ENCODE measurements around the gene NF1.
"Not testable (repeated sequence)": the region's sequence is repeated elsewhere in the genome, so short reads cannot be mapped to it uniquely, and the experiment has no call there.

The NF1 gene

DNA sequence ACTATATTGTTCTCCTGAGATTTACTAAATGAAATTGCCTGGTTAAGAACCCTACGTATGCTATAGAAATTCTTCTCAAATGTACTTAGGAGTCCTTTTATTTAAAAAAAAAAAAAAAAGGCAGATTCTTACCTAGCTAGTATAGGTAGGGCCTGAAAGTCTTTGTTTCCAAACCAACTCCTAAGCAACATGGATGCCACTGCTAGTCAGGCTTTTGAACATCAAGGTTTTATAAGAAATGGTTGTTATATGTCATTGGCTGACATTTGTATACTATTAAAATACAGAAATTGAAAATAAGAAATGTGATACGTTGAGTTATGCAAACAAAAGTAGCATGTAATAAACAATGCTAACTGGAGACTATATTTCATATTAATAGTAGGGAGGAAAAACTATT, 225.5 kb downstream of the NF1 start:
- in situ Hi-C loops (cut with MboI; ENCODE audit: low sequenced_read_pairs) = no loop called here

DNA sequence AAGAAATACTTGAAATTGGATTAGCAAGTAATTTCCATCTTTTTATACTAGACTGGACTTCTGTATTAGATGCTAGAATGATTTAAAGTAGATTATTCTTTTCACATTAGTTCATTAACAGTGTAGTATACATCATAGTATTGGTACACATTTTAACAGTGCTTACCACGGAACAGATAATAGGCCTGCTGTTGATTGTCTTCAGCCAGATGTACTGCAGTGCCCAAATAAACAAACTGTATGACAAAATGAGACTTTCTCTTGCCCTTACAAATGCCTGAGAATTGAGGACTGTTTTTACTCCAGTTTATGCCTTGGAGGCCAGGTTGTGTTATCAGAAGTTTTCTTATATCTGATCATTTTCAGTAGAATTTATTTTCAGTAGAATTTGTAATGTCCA, 226.0 kb downstream of the NF1 start:
- in situ Hi-C loops (cut with MboI; ENCODE audit: low sequenced_read_pairs) = no loop called here

DNA sequence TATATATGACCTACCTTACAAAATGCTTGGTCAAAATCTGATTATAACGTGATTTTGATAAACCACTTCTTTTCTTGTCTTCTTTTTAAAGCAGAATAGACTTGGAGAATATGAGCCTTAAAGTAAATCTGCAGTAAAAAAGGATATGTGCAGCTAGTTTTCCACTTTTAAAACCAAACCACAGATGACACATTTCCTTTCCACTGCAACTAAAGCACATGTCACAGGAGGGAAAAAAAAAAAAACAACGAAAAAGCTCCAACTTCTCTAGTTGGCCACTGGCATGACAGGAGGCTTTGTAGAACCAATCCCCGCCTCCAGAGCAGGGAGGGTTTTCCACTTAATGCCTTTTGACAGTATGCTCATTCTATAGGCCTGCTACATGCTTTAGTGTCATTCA, 226.7 kb downstream of the NF1 start, which contains the start of gene EVI2A:
EVI2A (minus strand) TSS at position 142 of the 400 bp plus-strand sequence. CDS start 2,609 bp downstream, outside the sequence.
- in situ Hi-C loops (cut with MboI; ENCODE audit: low sequenced_read_pairs) = no loop called here

DNA sequence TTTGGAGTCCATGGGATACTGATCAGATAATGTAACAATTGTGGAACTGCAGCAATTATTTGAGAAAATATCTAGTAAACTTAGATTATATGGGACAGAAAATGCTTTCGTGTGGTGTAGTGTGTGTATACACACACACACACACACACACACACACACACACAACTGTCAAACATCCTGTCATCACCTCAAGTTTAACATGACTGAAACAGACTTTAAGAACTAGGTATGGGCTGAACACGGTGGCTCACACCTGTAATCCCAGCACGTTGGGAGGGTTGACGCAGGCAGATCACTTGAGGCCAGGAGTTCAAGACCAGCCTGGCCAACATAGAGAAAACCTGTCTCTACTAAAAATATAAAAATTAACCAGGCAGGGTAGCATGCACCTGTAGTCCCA, 227.2 kb downstream of the NF1 start:
- in situ Hi-C loops (cut with MboI; ENCODE audit: low sequenced_read_pairs) = no loop called here

DNA sequence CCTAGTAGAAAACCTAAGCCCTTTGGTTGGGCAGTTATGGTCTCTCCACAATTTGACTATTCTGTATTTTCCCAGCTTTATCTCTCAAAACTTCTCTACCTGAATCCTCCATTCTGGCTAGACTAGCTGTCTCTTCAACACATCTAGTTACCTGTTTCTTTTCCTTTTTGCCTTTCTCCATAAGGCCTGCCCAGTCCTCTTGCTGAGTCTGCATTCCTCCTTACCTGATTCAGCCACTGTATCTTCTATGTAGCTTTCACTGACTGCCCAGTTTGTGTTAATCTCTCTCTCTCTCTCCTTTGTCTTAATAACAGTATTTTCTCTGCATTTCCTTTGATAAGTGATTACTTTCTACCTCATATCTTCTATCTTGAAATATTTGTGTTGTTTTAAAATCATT, 228.8 kb downstream of the NF1 start:
- in situ Hi-C loops (cut with MboI; ENCODE audit: low sequenced_read_pairs) = no loop called here

DNA sequence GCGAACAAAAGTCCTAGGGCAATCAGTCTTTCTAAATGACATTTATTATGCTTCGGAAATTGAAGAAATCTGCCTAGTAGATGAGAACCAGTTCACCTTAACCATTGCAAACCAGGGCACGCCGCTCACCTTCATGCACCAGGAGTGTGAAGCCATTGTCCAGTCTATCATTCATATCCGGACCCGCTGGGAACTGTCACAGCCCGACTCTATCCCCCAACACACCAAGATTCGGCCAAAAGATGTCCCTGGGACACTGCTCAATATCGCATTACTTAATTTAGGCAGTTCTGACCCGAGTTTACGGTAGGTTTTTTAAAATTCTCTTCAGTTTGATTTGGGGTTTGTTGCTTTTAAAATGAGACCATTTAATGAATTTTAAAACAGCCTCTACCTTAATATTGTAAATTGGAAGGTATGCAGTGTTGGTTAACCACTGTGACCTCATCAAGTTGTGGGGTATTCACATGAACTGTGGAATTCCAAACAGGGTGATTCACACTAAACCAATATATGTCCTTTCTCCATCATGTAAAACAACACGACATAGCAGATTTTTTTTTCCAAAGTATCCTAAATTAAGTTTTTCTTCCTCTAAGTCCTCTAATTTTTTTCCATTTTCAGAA, 232.9 kb downstream of the NF1 start:
- in situ Hi-C loops (cut with MboI; ENCODE audit: low sequenced_read_pairs) = no loop called here

DNA sequence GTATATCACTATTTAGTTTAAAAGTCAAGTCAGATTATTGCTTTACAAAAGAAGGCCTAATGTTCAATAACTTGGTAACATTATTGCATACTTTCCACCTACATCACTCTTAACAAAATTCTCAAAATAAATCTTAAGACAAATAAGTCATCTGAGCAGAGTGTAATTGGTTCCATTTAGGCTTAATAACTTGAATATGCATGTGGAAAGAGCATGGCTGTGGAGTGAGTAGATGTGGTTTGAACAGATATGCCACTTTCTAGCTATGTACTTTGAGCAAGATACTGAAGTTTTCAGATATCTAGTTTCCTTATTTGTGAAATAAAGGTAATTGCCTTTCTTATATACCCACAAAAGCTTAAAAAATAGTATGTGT, 233.4 kb downstream of the NF1 start:
- in situ Hi-C loops (cut with MboI; ENCODE audit: low sequenced_read_pairs) = no loop called here

DNA sequence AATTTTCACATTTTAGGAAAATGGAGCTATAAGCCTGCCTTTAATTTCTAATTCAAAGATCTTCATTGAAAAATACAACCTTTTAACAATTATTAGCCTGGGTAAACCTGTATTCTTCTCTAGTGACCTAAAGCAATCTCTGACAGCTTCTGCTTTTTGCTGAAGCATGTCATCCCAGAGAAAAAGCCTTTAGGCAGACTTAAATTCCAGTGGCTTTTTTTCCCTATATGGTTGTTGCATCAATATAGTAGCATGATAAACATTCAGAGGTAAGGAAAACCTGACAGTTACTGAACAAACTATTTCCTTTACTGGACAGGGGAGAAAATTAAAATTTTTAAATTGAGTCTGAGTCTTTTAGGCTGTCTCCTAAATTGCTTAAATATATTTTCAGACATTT, 234.4 kb downstream of the NF1 start:
- in situ Hi-C loops (cut with MboI; ENCODE audit: low sequenced_read_pairs) = no loop called here

DNA sequence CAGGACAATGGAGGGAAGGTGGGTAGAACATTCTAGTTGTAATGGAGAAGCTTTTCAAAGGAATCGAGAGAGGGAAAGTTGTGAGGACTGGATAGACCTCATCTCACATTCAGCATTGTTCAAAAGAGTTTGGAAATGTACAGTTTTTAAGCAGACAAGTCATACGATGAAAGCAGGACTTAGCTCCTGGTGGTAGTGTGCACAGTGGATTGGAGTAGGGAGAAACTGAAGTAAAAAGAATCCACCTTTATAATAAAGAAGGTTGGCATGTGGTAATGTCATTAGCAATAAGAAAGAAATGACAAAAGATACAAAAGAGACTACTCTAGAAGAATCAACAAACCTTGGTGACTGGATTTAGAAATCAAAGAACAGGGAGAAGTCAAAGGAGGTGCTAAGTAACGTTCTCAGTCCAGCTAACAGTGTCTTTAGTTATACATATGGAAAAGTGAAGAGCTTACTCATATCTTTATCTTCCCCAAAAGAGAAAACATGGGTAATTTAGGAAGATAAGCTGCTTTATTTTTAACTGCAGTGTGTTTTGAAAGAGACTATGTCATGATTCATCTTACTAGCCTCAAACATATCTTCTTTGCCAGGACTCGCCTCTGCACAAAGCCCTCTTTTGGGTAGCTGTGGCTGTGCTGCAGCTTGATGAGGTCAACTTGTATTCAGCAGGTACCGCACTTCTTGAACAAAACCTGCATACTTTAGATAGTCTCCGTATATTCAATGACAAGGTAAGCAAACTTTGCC, 245.3 kb downstream of the NF1 start:
- in situ Hi-C loops (cut with MboI; ENCODE audit: low sequenced_read_pairs) = no loop called here

DNA sequence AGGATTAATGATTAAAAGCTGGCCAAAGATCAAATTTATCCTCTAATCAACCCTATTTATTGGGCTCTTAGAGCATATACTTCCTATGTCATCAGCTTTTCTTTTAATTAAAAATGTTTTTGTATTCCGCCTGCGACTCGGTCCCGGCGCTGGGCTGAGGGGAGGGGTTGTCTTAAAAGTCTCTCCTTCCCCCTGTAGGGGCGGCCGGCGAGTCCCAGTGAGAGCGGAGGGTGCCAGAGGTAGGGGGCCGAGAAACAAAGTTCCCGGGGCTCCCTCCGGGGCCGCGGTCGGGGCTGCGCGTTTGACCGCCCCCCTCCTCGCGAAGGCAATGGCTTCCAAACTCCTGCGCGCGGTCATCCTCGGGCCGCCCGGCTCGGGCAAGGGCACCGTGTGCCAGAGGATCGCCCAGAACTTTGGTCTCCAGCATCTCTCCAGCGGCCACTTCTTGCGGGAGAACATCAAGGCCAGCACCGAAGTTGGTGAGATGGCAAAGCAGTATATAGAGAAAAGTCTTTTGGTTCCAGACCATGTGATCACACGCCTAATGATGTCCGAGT, 250.5 kb downstream of the NF1 start:
- in situ Hi-C loops (cut with MboI; ENCODE audit: low sequenced_read_pairs) = not testable (repeated sequence)

DNA sequence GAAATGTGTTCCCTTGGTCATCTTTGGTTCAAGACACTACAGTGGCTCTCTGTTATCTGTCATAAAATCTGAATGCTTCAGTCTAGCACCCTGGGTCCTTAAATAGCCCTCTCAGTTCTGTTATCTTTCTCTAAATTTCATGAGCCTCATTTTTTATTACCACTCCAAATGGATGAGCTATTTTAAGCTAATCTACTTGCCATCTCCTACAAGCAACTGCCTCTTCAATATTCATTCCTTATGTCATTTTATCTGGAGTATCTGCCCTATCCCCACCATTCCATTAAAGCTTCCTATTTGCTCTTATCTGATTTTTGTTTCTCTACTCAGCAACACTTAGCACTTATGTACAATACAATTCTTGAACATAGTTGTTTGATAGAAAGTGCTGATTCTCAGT, 254.7 kb downstream of the NF1 start:
- in situ Hi-C loops (cut with MboI; ENCODE audit: low sequenced_read_pairs) = no loop called here

DNA sequence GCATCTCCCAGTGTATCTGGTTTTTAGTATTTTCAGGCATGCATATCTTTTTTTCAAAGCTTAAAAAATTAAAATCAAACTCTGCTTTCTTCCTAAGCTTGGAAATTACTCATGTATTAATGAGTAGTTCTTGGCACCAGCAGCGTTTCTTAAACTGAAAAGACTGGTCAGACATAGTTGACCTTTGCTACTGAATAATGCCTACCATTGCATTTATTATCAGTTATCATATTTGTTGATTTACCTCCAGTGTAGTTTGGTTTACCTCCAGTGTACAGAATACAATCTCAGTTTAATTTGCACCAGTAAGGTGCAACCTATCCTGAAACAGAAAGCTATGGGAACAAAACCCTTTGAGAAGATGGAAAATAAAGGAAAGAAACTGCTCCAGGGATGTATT, 261.2 kb downstream of the NF1 start:
- in situ Hi-C loops (cut with MboI; ENCODE audit: low sequenced_read_pairs) = no loop called here

DNA sequence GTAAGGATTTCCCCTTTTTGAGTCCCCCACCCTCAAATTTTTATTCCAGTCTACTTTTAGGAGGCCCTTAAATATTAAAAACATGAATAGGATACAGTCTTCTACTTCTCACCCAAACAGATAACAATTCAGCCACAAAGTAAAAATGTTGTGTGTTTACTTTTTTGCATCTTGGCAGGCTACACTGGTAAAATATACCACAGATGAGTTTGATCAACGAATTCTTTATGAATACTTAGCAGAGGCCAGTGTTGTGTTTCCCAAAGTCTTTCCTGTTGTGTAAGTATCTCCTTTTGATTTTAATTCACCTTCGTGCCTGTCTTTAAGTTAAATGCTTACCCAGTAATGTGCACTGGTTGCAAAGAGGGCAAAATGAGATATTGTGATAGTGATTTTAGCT, 262.3 kb downstream of the NF1 start:
- in situ Hi-C loops (cut with MboI; ENCODE audit: low sequenced_read_pairs) = no loop called here

DNA sequence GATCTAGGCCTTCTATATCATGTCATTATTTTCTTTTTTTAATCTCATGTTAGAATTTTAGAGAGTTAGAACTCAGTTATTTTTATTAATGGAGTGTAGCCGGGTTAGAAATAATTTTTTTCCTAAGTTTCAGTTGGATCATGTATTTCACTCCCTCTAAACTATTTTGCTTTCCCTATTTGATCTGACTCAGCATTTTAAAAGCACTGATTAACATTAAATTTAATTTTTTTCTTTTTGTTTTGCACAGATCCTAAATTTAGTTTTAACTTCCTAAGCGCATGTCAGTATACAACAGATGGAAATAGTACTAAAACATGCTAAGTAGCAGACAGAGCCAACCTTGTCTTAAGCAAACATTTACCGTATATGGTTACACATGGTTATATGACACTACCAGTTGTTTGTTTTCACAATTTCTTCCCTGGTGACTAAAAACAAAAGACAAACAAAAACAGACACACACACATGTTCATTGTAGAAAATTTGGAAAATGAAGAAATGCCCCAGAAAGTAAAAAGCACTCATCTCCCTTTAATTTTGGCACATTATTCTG, 263.1 kb downstream of the NF1 start:
- in situ Hi-C loops (cut with MboI; ENCODE audit: low sequenced_read_pairs) = no loop called here

DNA sequence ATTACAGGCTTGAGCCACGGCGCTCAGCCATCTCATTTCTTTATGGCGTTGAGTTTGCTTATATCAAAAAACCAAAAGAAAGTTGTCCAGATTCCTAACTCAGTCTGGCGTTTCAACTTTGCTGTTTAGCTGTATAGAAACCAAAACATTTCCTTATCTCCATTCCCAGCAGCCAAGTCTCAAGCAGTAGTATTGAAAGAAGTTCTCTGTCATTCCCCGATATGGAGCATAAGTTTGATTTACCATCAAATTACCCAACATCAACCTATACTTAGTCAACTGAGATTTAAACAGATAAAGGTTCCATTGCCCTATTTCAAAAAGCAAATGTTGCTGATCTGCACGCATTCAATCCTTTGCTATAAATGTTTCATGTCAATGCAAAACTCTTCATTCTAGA, 269.2 kb downstream of the NF1 start:
- in situ Hi-C loops (cut with MboI; ENCODE audit: low sequenced_read_pairs) = no loop called here

DNA sequence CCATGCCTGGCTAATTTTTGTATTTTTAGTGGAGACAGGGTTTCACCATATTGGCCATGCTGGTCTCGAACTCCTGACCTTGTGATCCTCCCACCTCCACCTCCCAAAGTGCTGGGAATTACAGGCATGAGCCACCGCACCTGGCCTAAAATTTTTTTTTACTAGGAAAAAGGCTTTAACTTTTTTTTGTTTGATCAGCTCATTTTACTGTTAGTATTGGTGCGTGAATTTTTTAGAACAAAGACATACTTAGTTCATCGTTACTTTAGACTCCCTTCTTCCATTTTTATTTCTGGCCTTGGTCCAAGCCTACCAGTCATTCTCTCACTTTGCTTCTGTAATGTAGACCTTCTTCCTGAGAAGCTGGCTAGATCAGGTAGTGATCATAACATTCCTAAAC, 271.3 kb downstream of the NF1 start:
- in situ Hi-C loops (cut with MboI; ENCODE audit: low sequenced_read_pairs) = no loop called here

DNA sequence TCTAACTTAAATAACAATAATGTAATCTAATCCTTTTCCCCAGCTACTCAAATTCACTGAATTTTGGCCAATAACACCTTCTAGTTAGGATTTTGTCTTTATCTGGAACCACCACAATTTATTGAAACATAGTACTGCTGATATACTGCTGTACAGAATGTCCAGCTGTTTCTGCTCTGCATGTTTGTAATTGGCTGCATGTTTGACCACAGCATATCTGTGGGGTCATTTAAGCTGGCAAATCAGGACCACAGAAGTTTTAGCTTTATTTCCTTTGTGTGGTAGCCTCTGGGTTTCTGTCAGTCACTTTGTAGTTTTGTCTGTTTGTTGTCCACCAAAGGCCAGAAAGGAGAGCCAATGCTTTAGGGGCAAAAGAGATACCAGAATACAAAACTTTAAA, 274.5 kb downstream of the NF1 start:
- in situ Hi-C loops (cut with MboI; ENCODE audit: low sequenced_read_pairs) = no loop called here

DNA sequence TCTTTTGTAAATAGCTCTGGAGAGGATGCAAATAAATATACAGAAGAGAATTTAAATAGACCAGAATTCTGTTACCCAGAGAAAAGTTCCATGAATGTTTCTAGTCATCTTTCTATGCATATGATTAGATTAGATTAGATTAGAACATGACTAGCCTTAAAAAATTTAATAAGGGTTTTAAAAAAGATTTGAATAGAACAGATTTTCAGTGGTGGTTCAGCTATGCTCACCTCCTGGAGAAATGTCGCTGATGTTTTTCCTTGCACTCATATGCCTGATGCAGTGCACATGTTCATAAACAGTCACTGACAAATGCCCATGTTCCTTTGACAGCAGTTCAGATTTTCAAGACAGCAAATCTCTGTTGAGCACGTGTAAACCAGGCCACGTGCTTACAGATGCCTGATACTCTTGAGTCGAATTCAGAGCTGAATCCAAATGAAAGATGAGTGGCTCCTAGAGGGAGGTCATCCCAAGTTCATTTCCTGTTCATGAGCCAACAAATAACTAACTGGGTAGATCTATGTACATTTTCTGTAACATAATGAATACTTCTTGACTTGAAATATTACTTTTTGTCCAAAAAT, 276.8 kb downstream of the NF1 start:
- in situ Hi-C loops (cut with MboI; ENCODE audit: low sequenced_read_pairs) = no loop called here

DNA sequence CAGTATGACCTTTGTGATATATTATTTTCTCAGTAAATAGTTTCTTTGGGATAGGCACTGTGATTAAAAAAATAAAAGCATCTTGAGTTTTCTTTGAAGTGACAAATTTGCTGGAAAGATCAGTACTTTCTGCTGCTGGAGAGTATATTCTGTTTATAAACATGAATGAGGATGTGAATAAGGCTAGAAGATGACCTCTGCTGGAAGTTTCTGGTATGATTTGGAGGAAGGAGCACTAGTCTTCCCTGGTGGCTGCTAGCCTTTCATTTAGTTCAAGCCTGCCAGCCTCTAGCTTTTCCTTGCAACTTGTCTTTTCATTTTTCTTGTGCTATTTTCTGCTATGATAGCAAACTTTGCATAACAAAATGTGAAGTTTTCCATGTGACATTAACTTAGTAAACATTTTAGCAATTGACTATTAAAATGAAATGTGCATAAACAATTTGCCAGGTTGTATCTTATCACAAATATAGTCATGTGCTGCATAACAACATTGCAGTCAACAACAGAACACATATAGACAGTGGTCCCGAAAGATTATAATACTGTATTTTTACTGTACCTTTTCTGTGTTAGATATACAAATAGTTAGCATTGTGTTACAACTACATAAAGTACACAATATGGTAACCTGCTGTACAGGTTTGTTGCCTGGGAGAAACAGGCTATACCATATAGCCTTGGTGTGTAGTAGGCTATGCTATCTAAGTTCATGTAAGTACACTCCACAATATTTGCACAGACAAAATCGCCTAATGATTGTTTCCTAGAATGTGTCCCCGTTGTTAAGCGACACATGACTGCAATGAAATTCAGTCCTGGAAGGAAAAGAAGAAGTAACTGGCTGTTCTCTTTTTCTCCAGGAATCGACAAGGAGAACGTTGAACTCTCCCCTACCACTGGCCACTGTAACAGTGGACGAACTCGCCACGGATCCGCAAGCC, 278.6 kb downstream of the NF1 start:
- in situ Hi-C loops (cut with MboI; ENCODE audit: low sequenced_read_pairs) = no loop called here

DNA sequence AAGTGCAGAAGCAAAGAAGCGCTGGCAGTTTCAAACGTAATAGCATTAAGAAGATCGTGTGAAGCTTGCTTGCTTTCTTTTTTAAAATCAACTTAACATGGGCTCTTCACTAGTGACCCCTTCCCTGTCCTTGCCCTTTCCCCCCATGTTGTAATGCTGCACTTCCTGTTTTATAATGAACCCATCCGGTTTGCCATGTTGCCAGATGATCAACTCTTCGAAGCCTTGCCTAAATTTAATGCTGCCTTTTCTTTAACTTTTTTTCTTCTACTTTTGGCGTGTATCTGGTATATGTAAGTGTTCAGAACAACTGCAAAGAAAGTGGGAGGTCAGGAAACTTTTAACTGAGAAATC, 279.3 kb downstream of the NF1 start:
- in situ Hi-C loops (cut with MboI; ENCODE audit: low sequenced_read_pairs) = no loop called here

DNA sequence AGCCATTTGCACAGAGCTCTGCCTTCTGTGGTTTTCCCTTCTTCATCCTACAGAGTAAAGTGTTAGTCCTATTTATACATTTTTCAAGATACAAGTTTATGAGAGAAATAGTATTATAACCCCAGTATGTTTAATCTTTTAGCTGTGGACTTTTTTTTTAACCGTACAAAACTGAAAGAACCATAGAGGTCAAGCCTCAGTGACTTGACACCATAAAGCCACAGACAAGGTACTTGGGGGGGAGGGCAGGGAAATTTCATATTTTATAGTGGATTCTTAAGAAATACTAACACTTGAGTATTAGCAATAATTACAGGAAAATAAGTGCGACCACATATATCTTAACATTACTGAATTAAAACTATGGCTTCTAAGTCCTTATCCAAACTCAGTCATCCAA, 279.7 kb downstream of the NF1 start:
- in situ Hi-C loops (cut with MboI; ENCODE audit: low sequenced_read_pairs) = no loop called here
